ENCODE data around the gene LMO1.

- TF ChIP-seq CTCF (IDR thresholded peaks at IDR 0.05; ENCODE audit: insufficient read depth, low read length) (no peak), POLR2AphosphoS5 (IDR thresholded peaks at IDR 0.05; ENCODE audit: low read depth) (no peak), SPI1 (IDR thresholded peaks at IDR 0.05; ENCODE audit: borderline replicate concordance, low read depth) (no peak)
These were observed 21.6 kb upstream of the LMO1 start for GRCh38 chr11:8285228-8285627.

Data from HL-60 (cell line).